HepG2 (cell line): Measurements from ENCODE around the gene USP15. TPM values are rescaled to one million over a fixed set of nuclear protein-coding genes. Genes with fewer than 3 reads are reported as not detected.

ENCODE experiments used
- ATAC-seq: fragments of 200-7000 bp; cut with Tn5 transposase; 3 replicates; pipeline ENCODE4 v1.9.1; 2020; ENCODE audit warnings: mild to moderate bottlenecking, moderate library complexity
- BruUV-seq: library from RNA; stranded (reverse); fragments of 400-500 nt; replicated peaks from 2 replicates; lab custom pipeline; 2021; lab: Mats Ljungman, UMichigan
- CTCF ChIA-PET: fragments of 300-600 bp; formaldehyde crosslinking; extraction: SDS; loops from one replicate; lab custom pipeline; 2021; ENCODE audit warnings: low total read pairs, inconsistent platforms, low intra/inter-chr PET ratio; lab: Yijun Ruan, JAX
- POLR2A ChIA-PET: fragments of 350-600 bp; sonication (Branson Sonifier 250); formaldehyde crosslinking; loops from one replicate; lab custom pipeline; 2020; ENCODE audit warnings: antibody characterized with exemption, inconsistent platforms; lab: Yijun Ruan, JAX
- DNase-seq: peaks from one replicate; pipeline ENCODE4 v3.0.0-alpha.2; 2015; ENCODE audit warnings: low spot score
- FAIRE-seq: peaks from 3 replicates; lab custom pipeline; 2011; peaks lifted over from hg19 to GRCh38; lab: Jason Lieb, UNC
- H2AFZ ChIP-seq: one replicate; pipeline ENCODE4 v1.6.1; 2011; ENCODE audit warnings: low read length, inconsistent platforms
- H3K27ac ChIP-seq: fragments of 300-600 bp; 3 replicates; pipeline ENCODE4 v1.8.0; 2011; ENCODE audit warnings: mixed run types, mild to moderate bottlenecking, mixed read lengths, low read length, inconsistent platforms; ENCODE audit not compliant: insufficient read depth; ENCODE audit errors: extremely low read length
- H3K27me3 ChIP-seq, 2 experiments: fragments of 200-600 bp in 1 of 2; 2 replicates in 1 of 2; 3 replicates in 1 of 2; pipeline versions ENCODE4 v1.6.0 to v1.8.0; 2011; ENCODE audit warnings: low read length in 2 of 2, mild to moderate bottlenecking in 2 of 2, moderate library complexity in 2 of 2, inconsistent platforms in 1 of 2; ENCODE audit not compliant: insufficient read depth in 2 of 2, control insufficient read depth in 1 of 2
- H3K36me3 ChIP-seq, 2 experiments: fragments of 200-600 bp in 1 of 2; replicated peaks in 1 of 2; 2 replicates in 1 of 2; 3 replicates in 1 of 2; pipeline versions ENCODE4 v1.5.1 to v1.8.0; 2011; ENCODE audit warnings: low read length in 2 of 2, inconsistent platforms in 1 of 2; ENCODE audit not compliant: insufficient read depth in 2 of 2, control insufficient read depth in 1 of 2
- H3K4me1 ChIP-seq: 2 replicates; pipeline ENCODE4 v1.5.1; 2012; ENCODE audit warnings: low read length, inconsistent platforms; ENCODE audit not compliant: insufficient read depth
- H3K4me2 ChIP-seq: 2 replicates; pipeline ENCODE4 v1.6.0; 2011; ENCODE audit warnings: low read depth, low read length, inconsistent platforms
- H3K4me3 ChIP-seq, 3 experiments: fragments of 200-600 bp in 1 of 3; sonication (generic), shearing (Covaris generic) in 1 of 3; replicated peaks in 1 of 3; 2 replicates each; pipeline ENCODE4 v1.5.1; 2011 to 2016; ENCODE audit warnings: low read length in 3 of 3, inconsistent platforms in 2 of 3, low read depth in 2 of 3, mild to moderate bottlenecking in 2 of 3, control low read depth in 1 of 3, mixed read lengths in 1 of 3; ENCODE audit not compliant: insufficient read depth in 1 of 3
- H3K79me2 ChIP-seq: one replicate; pipeline ENCODE4 v1.6.1; 2011; ENCODE audit warnings: low read length, inconsistent platforms; ENCODE audit not compliant: insufficient read depth
- H3K9ac ChIP-seq: 2 replicates; pipeline ENCODE4 v1.6.0; 2011; ENCODE audit warnings: mild to moderate bottlenecking, low read depth, low read length, inconsistent platforms; ENCODE audit not compliant: insufficient read depth
- H3K9me3 ChIP-seq: 2 replicates; pipeline ENCODE4 v1.5.1; 2012; ENCODE audit warnings: mild to moderate bottlenecking, low read length
- H4K20me1 ChIP-seq: 2 replicates; pipeline ENCODE4 v1.6.0; 2011; ENCODE audit warnings: inconsistent platforms, mild to moderate bottlenecking, low read length, moderate library complexity; ENCODE audit not compliant: insufficient read depth
- ELF3 ChIP-seq: IDR thresholded peaks from 2 replicates; pipeline ENCODE4 v1.6.1; 2016; ENCODE audit warnings: missing genetic modification reagents, missing compliant biosample characterization
- FOSL1 ChIP-seq: sonication (generic); formaldehyde crosslinking; IDR thresholded peaks from 2 replicates; pipeline ENCODE4 v1.9.0; 2021; ENCODE audit warnings: missing genetic modification reagents, borderline replicate concordance
- KLF16 ChIP-seq, 2 experiments: sonication (generic) in 1 of 2; formaldehyde crosslinking in 1 of 2; IDR thresholded peaks; 2 replicates each; pipeline versions ENCODE4 v1.6.1 to v1.8.0; 2016 to 2023; ENCODE audit warnings: missing genetic modification reagents in 2 of 2, missing compliant biosample characterization in 1 of 2
- STAT6 ChIP-seq: sonication (generic); formaldehyde crosslinking; IDR thresholded peaks from 2 replicates; pipeline ENCODE4 v1.4.0; 2020; ENCODE audit warnings: missing genetic modification reagents, mild to moderate bottlenecking, borderline replicate concordance
- TEAD2 ChIP-seq: sonication (generic); formaldehyde crosslinking; IDR thresholded peaks from 2 replicates; pipeline ENCODE4 v1.9.0; 2021; ENCODE audit warnings: missing genetic modification reagents
- TRIM24 ChIP-seq: sonication (generic); formaldehyde crosslinking; IDR thresholded peaks from 2 replicates; pipeline ENCODE4 v1.8.0; 2022; ENCODE audit warnings: mild to moderate bottlenecking, missing genetic modification reagents
- ZBTB3 ChIP-seq: sonication (generic); formaldehyde crosslinking; IDR thresholded peaks from 2 replicates; pipeline ENCODE4 v1.4.0; 2020; ENCODE audit warnings: low read depth, mild to moderate bottlenecking, moderate library complexity, missing genetic modification reagents, borderline replicate concordance
- ZFP62 ChIP-seq: sonication (generic); formaldehyde crosslinking; IDR thresholded peaks from 2 replicates; pipeline ENCODE4 v1.4.0; 2020; ENCODE audit warnings: missing genetic modification reagents
- ZNF207 ChIP-seq: fragments of 450-650 bp; IDR thresholded peaks from 2 replicates; pipeline ENCODE4 v1.6.1; 2016; ENCODE audit warnings: antibody characterized with exemption, borderline replicate concordance
- ZNF652 ChIP-seq: IDR thresholded peaks from 2 replicates; pipeline ENCODE4 v1.6.1; 2016; ENCODE audit warnings: low read depth, borderline replicate concordance
- ZNF7 ChIP-seq: IDR thresholded peaks from 2 replicates; pipeline ENCODE4 v1.6.1; 2016; ENCODE audit warnings: missing biosample characterization, missing genetic modification reagents
- ZNF737 ChIP-seq: sonication (generic); formaldehyde crosslinking; IDR thresholded peaks from 2 replicates; pipeline ENCODE4 v1.5.0; 2020; ENCODE audit warnings: missing genetic modification reagents, mild to moderate bottlenecking, borderline replicate concordance
- WGBS: methylation state at CpG from one replicate; pipeline ENCODE4 v1.1.6; 2017; ENCODE audit warnings: low lambda C conversion rate; 5-methylcytosine and 5-hydroxymethylcytosine counted together
- in situ Hi-C: cut with HindIII; loops from 2 replicates; pipeline ENCODE4 v1.10.0; 2017; ENCODE audit warnings: low pct_unique_long_range_greater_than_20kb; ENCODE audit not compliant: extremely low pct_ligation_motif_present
- intact Hi-C: fragments of 100-400 bp; cut with micrococcal nuclease; formaldehyde crosslinking; loops from one replicate; pipeline ENCODE4 v1.10.0; 2022; ENCODE audit not compliant: unreplicated experiment
- polyA plus RNA-seq, 8 experiments: library from polyadenylated mRNA; depleted of rRNA in 3 of 8; stranded (reverse) in 7 of 8; unstranded in 1 of 8; fragments of >200 nt; fragmentation: Illumina TruSeq in 4 of 8; extraction: Trizol in 4 of 8; gene quantifications; 2 replicates each; pipeline versions ENCODE4 v1.2.1 to v1.2.3, GENCODE V29; 2011 to 2016; ENCODE audit warnings: low read depth in 4 of 8, missing spikeins in 1 of 8, mixed read lengths in 1 of 8; ENCODE audit not compliant: insufficient read depth in 1 of 8
- total RNA-seq, 5 experiments: library from RNA; depleted of rRNA; stranded (reverse); fragments of >200 nt; fragmentation: Illumina TruSeq; extraction: Trizol; gene quantifications; 2 replicates each; pipeline ENCODE4 v1.2.3, GENCODE V29; 2016; ENCODE audit warnings: low read depth in 1 of 5

USP15 gene
- total and polyA plus RNA-seq, 2 of the 13 experiments (the other 11 are each of a cell fraction or from before 2014, with no cell fraction given): 17.3 to 51.7 TPM

- POLR2A ChIA-PET: no interaction called here
- H3K4me1 ChIP-seq: peaks cover 19% of the 10 kb centered on the region
- WGBS: 97% methylated on average over 2 of the region's 2 CpGs
Measured at GRCh38 chr12:62278022-62278421, 17.8 kb downstream of the USP15 start.

More at GRCh38 chr12:62278022-62278421, 17.8 kb downstream of the USP15 start:
- H3K36me3 ChIP-seq: no peaks in the 10 kb centered on the region
- TF ChIP-seq FOSL1 (CRISPR knock-in tag) (no peak), ZNF7 (CRISPR knock-in tag) (no peak), ZNF737 (CRISPR knock-in tag) (no peak), TRIM24 (CRISPR knock-in tag) (no peak), KLF16 (CRISPR knock-in tag; IDR thresholded peaks at IDR 0.05) (no peak), ZNF207 (no peak), STAT6 (CRISPR knock-in tag) (no peak), TEAD2 (CRISPR knock-in tag) (no peak), ELF3 (CRISPR knock-in tag) (no peak), ZBTB3 (CRISPR knock-in tag) (no peak), ZFP62 (CRISPR knock-in tag) (no peak), ZNF652 (CRISPR knock-in tag) (no peak)
- no TSS peak for BruUV-seq
- peaks cover 93% of the 10 kb centered on the region for H3K79me2 ChIP-seq
- peaks cover 18% of the 10 kb centered on the region; the same call in 1 of the 2 replicates for H4K20me1 ChIP-seq
- CTCF ChIA-PET: no interaction called here
- in situ Hi-C loops: no loop called here
- no peak overlapping the region for H3K4me3 ChIP-seq
- FAIRE-seq: no peak
- H3K27me3 ChIP-seq: no peaks in the 10 kb centered on the region
- no peak overlapping the region for H3K9ac ChIP-seq
- intact Hi-C loops: no loop called here
- no peak overlapping the region for H3K4me2 ChIP-seq
- no peak for ATAC-seq
- no peaks in the 10 kb centered on the region for H3K9me3 ChIP-seq
- H3K27ac ChIP-seq: no peak overlapping the region
- DNase-seq: no peak
- no peak overlapping the region for H2AFZ ChIP-seq
